ENCODE results near the gene PDCD1LG2. TPM values are rescaled to one million over a fixed set of nuclear protein-coding genes. Genes with fewer than 3 reads are reported as not detected.

PDCD1LG2 gene
- total RNA-seq, 1 donor from 2014 or later: 1.7 TPM

- Mint-ChIP-seq H3K4me3 (ENCODE audit: unreplicated experiment) (no peak overlapping the region), H3K27ac (ENCODE audit: unreplicated experiment) (no peak overlapping the region), H3K36me3 (ENCODE audit: unreplicated experiment) (no peaks in the 10 kb centered on the region), H3K4me1 (ENCODE audit: unreplicated experiment) (peaks cover 39% of the 10 kb centered on the region), H3K27me3 (ENCODE audit: unreplicated experiment) (no peaks in the 10 kb centered on the region), H3K9me3 (ENCODE audit: unreplicated experiment) (no peaks in the 10 kb centered on the region)
- no peak for DNase-seq (ENCODE audit: extremely low spot score, unreplicated experiment)
- no peak for TF ChIP-seq CTCF (IDR thresholded peaks at IDR 0.05)
These were observed 39.6 kb downstream of the PDCD1LG2 start for GRCh38 chr9:5549658-5550650.

- peaks cover 41% of the 10 kb centered on the region for H3K4me1 Mint-ChIP-seq (ENCODE audit: unreplicated experiment)
- no peak overlapping the region for H3K27ac Mint-ChIP-seq (ENCODE audit: unreplicated experiment)
- H3K9me3 Mint-ChIP-seq (ENCODE audit: unreplicated experiment): no peaks in the 10 kb centered on the region
- no peaks in the 10 kb centered on the region for H3K36me3 Mint-ChIP-seq (ENCODE audit: unreplicated experiment)
- TF ChIP-seq CTCF (IDR thresholded peaks at IDR 0.05): no peak
- no peak overlapping the region for H3K4me3 Mint-ChIP-seq (ENCODE audit: unreplicated experiment)
- no peaks in the 10 kb centered on the region for H3K27me3 Mint-ChIP-seq (ENCODE audit: unreplicated experiment)
- DNase-seq (ENCODE audit: extremely low spot score, unreplicated experiment): no peak
These were observed 41.2 kb downstream of the PDCD1LG2 start for GRCh38 chr9:5551368-5552150.

GRCh38 chr9:5552301-5552700, 42.0 kb downstream of the PDCD1LG2 start:
- no peak for TF ChIP-seq CTCF (IDR thresholded peaks at IDR 0.05)
- Mint-ChIP-seq H3K27ac (ENCODE audit: unreplicated experiment) (no peak overlapping the region), H3K27me3 (ENCODE audit: unreplicated experiment) (no peaks in the 10 kb centered on the region), H3K9me3 (ENCODE audit: unreplicated experiment) (no peaks in the 10 kb centered on the region), H3K4me3 (ENCODE audit: unreplicated experiment) (no peak overlapping the region), H3K4me1 (ENCODE audit: unreplicated experiment) (peaks cover 41% of the 10 kb centered on the region), H3K36me3 (ENCODE audit: unreplicated experiment) (no peaks in the 10 kb centered on the region)
- DNase-seq (ENCODE audit: extremely low spot score, unreplicated experiment): no peak

- no peak for DNase-seq (ENCODE audit: extremely low spot score, unreplicated experiment)
- Mint-ChIP-seq H3K36me3 (ENCODE audit: unreplicated experiment) (no peaks in the 10 kb centered on the region), H3K27ac (ENCODE audit: unreplicated experiment) (peak overlapping the region; percentile 59), H3K9me3 (ENCODE audit: unreplicated experiment) (no peaks in the 10 kb centered on the region), H3K4me3 (ENCODE audit: unreplicated experiment) (no peak overlapping the region), H3K4me1 (ENCODE audit: unreplicated experiment) (peaks cover 41% of the 10 kb centered on the region), H3K27me3 (ENCODE audit: unreplicated experiment) (no peaks in the 10 kb centered on the region)
- no peak for TF ChIP-seq CTCF (IDR thresholded peaks at IDR 0.05)
These were observed 42.9 kb downstream of the PDCD1LG2 start for GRCh38 chr9:5553211-5553610.

- Mint-ChIP-seq H3K27me3 (ENCODE audit: unreplicated experiment) (no peaks in the 10 kb centered on the region), H3K4me1 (ENCODE audit: unreplicated experiment) (peaks cover 41% of the 10 kb centered on the region), H3K27ac (ENCODE audit: unreplicated experiment) (peak overlapping the region; percentile 59), H3K4me3 (ENCODE audit: unreplicated experiment) (no peak overlapping the region), H3K9me3 (ENCODE audit: unreplicated experiment) (no peaks in the 10 kb centered on the region), H3K36me3 (ENCODE audit: unreplicated experiment) (no peaks in the 10 kb centered on the region)
- no peak for DNase-seq (ENCODE audit: extremely low spot score, unreplicated experiment)
- TF ChIP-seq CTCF (IDR thresholded peaks at IDR 0.05): no peak
These were observed 43.9 kb downstream of the PDCD1LG2 start for GRCh38 chr9:5554254-5554653.
